Stimulated activated CD4-positive, alpha-beta T cell treated with anti-CD3 and anti-CD28 coated beads, Interleukin-4, amount 100 ng/mL, for 24 hours (primary cell): ENCODE data around the gene PCOLCE2.
"Not testable (repeated sequence)": the region's sequence is repeated elsewhere in the genome, so short reads cannot be mapped to it uniquely, and the experiment has no call there.

Experiments used
- DNase-seq: peaks from one replicate; pipeline ENCODE4 v3.0.0-alpha.2; 2020

Gene PCOLCE2

DNA sequence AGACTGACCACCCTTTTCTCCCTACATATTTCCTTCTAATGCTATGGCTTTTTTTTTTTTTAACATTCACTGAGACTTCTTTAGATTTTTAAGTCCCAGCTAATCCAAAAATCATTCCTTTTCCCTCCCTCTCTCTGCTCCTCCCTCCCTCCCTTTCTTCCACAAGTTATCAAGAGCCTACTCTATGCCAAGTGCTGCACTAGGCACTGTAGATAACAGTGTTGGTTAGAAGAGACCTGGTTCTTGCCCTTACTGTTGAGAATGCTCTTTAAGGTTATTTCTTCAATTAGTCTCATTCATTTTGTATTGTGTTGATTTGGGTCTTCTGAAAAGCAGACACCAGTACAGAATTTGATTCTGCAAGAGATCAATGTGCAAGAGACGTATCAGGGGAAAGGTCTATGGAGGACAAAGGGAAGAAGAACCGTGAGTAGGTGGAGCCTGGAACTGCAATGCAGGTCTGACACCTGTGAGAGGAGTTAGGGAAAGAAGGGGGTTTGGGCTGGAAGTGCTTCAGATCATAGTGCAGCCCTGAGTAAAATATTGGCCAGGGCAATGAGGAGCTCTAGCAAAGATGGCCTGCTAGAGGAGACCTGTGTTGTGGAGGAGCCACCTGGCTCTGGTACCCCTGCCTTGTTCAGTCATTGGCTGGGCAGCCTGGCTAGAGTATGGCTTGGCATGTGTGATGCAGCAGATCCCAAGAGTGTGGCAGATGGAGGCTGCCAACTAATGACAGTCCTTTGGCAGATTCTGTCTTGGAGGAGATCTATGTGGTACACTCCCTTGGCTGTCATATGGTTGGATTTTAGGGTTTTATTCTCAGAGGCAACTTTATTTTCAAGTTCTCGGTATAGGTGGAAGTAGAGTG, 9.7 kb upstream of the PCOLCE2 start:
- no peak for DNase-seq

GRCh38 chr3:142897807-142898206, 8.9 kb upstream of the PCOLCE2 start:
- DNase-seq = no peak

- DNase-seq = no peak
Observed at GRCh38 chr3:142896996-142897395, 8.1 kb upstream of the PCOLCE2 start.

DNA sequence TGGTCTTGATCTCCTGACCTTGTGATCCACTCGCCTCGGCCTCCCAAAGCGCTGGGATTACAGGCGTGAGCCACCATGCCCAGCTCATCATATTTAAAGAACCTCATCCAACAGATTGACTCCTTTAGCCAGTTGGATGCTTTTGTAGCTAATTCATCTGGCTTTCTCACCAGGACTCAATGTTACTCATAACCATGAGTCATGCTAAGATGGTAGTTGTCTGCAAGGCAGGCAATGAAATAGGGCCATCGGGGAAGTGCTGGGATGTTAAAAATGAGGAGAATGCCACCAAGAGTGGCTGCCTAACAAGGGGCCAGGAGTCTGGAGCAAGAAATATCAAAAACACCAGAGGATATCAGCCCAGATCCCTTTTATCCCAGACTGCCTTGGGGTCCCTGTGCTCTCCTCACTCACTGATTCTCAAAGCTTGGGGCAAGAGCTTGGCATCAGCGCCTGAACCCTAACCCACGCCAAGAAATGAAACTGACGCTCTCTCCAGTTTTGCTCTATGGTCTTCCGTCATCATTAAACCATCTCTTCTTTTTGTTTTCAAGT, 7.4 kb upstream of the PCOLCE2 start:
- DNase-seq = no peak

GRCh38 chr3:142894493-142894892, 5.6 kb upstream of the PCOLCE2 start:
- no peak for DNase-seq

DNA sequence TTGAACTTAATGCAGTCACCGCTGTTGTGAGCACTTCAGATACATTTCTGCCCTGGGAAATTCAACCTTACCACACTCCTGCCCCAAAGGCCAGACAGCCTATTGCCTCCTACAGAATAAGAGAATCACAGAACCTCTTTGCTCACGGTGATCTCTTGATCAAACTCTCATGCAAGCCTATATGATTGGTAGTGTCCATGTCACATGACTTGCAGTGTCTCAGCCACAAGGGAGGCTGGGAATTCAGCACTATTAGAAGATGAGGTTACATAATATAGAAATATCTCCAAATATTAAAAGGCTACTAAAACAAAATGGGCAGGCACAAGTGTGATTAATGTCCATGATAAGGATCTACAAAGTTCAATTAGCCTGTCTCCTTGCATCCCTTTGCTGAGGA, 3.8 kb upstream of the PCOLCE2 start:
- no peak for DNase-seq

GRCh38 chr3:142890592-142890991, 1.7 kb upstream of the PCOLCE2 start:
- DNase-seq = no peak

DNA sequence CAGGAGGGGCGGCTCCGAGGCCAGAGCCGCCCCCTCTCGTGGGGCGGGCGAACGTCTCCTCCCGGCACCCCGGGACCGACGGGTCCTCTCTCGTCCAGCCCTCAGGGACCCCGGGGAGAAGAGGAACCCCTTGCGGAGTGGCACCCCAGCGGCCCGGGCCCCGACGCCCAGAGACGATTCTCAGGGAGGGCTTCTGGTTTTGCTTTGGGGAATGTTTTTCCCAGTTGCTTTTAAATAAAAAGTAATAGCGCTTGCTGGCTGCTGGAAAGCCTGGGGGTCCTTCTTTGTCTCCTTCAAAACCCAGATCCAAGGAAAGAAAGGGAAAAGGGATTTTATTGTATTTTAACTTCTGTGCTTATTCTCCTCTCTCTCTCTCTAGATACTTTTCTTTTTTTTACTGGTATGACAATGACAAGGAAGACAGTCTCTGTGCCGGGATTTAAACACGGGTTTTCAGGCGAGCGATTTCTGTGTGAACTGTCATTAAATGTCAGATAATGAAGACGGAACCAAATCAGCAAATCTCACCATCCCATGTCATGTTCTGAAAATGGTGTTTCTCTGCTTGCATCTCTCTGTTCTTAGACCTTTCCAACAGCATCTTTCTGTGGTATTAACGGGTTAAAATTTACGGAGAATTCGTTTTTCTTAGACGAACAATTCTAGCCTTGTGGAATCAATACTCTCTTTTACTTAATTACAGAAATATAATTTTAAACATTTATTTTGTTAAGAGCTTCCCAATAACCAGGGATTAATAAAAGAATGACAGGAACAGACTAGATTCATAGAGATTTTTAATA, 530 bp upstream of the PCOLCE2 start:
- no peak for DNase-seq

DNA sequence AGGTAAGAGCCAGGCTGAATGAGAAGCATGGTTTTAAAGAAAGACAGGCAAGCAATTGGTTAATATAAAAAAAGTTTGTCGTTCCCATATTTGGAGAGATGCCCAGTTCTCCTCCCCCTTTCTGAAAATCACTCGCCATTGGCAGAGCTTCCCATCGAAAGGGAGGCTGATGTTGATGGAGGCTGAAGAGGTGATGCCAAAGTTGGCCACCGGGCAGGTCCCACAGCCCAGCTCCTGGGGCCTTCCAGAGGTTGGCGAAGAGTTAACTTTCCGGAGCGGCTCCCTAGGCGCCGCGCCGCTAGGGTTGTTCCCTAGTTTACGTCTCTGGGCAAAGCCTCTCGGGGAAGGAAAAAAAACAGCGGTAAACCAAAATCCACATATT, 793 bp downstream of the PCOLCE2 start:
- DNase-seq = no peak

- DNase-seq = no peak
Observed at GRCh38 chr3:142886940-142887339, 1.9 kb downstream of the PCOLCE2 start.

DNA sequence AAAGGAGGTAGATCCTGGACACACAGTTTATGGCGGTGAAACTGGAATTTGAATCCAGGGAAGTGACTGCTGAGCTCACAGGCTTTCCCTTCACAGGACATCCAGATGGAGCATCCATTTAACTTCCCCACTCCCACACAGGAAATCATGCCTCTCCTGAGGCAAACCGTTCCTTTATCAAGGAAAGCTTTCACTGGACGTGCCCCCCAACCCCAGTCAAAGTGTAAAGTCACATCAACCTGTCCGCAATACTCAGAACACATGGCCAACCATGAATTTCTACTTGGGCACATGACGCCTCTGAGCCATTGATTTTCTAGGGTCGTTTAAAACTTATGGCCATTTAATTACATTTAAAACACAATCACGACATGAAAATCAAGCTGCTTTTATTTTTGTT, 2.9 kb downstream of the PCOLCE2 start:
- no peak for DNase-seq

DNA sequence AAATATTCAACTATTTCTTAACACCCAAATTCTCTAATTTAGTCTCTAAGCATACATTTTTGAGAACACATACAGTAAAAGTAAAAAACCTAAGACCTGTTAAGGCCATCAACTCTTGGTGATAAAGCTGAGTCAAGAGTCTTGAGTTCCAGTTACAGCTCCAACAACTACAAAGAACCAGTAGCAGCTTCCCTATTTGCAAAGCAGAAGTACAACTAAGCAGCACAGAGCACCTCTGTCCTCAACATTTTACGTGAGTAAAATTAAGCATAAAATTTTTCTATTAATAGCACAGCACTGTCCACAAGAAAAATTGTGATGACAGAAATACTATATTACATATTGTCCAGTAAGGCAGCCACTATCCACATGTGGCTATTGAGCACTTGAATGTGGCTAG, 4.4 kb downstream of the PCOLCE2 start:
- no peak for DNase-seq

GRCh38 chr3:142883534-142883933, 5.3 kb downstream of the PCOLCE2 start:
- DNase-seq = not testable (repeated sequence)

DNA sequence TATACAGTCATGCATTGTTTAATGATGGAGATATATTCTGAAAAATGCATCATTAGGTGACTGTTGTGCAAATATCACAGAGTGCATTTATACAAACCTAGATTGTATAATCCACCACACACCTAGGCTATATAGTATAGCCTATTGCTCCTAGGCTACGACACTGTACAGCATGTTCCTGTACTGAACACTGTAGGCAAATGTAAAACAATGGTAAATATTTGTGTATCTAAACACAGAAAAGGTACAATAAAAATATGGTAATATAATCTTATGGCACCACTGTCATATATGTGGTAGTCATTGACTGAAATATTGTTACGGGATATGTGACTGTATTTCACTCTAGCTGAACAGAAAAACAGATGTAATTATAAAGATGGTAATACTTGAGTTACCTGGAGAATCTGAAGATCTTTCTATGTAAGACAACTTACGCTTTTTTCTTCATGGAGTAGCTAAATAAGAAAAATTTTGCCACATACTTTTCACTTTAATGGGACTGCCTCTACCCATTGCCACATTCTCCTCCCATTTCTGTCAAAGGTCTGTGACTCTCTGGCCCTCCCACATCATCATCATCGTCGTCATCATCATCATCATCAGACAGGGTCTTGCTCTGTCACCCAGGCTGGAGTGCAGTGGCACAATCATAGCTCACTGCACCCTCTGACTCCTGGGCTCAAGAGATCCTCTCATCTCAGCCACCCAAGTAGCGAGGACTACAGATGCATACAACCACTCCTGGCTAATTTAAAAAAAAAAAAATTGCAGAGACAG, 7.2 kb downstream of the PCOLCE2 start:
- no peak for DNase-seq

GRCh38 chr3:142878649-142879300, 10.1 kb downstream of the PCOLCE2 start:
- no peak for DNase-seq

GRCh38 chr3:142876417-142876816, 12.5 kb downstream of the PCOLCE2 start:
- no peak for DNase-seq

DNA sequence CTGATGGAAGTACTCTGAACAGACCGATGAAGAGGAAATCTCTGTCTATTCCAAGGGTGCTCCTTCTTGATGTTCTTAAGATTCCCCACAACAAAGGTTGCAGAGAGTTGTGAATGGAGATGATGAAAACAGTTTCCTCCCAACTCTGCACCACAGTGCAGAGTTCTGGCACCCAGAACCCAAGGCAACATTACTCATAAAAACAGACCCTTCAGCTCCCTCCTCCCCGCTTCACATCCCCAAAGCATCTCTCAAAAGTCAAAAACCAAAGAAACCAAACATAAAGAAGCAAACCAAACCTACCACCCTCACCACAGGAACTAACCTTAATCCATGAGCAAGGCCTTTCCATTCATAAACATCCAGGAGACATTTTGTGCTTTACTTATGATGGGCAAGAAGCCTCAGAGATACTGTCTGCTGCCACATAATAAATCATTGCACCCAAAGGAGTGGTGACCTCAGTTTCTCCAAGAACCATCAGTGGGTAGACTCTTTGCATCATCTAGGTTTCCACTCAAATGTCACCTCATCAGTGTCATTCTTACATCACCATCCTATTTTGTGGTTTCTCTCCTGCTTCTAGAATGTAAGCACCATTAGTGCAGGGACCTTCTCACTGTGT, 13.2 kb downstream of the PCOLCE2 start:
- no peak for DNase-seq

DNA sequence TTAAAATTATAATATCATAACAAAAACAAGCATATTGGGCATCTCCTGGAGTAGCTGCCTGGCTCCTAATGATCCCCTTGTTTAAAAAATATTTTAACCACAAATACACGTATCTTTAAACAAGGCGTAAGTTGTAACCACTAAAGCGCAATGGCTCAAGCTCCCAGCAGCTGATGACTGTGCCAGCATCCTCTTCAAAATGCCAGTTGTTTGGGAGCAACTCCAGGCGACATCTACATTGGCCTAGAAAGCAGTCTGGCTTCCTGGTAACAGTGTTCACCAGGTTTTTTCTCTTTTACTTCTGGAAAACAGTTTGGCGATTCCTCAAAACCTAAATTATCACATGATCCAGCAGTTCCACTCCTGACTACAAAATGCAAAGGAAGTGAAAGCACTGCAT, 13.8 kb downstream of the PCOLCE2 start:
- DNase-seq = no peak

DNA sequence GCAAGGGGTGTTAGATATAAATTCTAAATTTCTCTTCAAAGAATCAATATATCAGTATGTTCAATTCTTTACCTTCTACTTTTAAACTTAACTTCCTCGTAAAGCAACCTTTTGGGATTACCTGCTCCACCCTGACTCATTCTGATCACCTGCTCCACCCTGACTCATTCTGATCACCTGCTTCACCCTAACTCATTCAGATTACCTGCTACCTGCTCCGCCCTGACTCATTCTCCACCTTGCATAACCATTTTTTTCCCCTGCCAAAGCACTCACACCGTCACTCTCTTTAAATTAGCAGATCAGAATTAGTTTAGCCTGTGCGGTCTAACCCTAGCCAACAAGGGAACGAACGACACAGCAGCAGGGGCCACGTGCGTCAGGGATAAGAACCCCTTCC, 20.5 kb downstream of the PCOLCE2 start:
- DNase-seq = not testable (repeated sequence)

DNA sequence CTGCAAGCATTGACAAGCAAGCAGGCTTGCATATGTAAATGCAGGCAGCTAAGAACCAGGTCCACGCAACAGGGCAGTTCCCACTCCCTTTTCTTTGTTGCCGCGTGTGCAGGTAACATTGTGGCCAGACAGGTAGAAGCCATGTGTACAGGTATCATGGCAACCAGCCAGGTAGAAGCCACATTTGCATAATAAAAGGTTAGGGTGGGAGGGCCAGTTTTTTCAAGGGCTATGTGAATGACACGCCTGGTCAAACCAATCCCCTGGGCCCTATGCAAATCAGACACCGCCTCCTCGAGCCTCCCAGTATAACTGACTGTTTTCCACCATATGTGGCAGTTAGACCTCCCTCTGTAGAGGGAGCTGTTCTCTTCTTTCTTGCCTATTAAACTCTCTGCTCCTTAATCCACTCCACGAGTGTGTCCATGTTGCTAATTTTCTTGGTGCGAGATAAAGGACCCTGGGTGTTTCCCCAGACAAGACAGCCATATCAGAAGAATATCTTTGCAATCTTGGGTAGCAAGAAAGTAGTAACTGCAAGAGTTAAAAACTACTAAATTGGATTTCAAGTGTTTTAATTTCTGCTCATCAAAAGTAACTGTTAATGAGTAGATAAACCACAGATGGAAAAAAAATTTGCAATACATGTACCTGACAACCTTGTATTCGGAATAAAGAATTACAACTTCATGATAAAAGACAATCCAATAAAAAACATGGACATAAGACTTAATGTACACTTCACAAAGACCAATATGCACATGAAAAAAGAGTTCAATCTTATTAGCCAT, 21.8 kb downstream of the PCOLCE2 start:
- no peak for DNase-seq
